ENCODE measurements around the gene PCTP. TPM values are rescaled to one million over a fixed set of nuclear protein-coding genes. Genes with fewer than 3 reads are reported as not detected.

PCTP gene
- total RNA-seq, 6 donors from 2014 or later: 13.6 to 28.3 (median 21.9) TPM

GRCh38 chr17:55769625-55770000 is 18.8 kb downstream of the PCTP start:
- peak in 1 of 2 donors; percentile 29 for DNase-seq
- Histone ChIP-seq H3K4me1 (peaks cover 11 to 15% (median 12%) of the 10 kb centered on the region in 4 donors), H3K4me3 (no peak overlapping the region), H3K27ac (peak overlapping the region in 3 of 4 donors; percentile 36 to 68 (median 43)), H3K9me3 (no peaks in the 10 kb centered on the region), H3K27me3 (no peaks in the 10 kb centered on the region), H3K36me3 (peaks cover 7 to 56% (median 25%) of the 10 kb centered on the region in 4 donors)
- no peak for TF ChIP-seq POLR2A (IDR thresholded peaks at IDR 0.05)
- TF ChIP-seq, protein P1, sequence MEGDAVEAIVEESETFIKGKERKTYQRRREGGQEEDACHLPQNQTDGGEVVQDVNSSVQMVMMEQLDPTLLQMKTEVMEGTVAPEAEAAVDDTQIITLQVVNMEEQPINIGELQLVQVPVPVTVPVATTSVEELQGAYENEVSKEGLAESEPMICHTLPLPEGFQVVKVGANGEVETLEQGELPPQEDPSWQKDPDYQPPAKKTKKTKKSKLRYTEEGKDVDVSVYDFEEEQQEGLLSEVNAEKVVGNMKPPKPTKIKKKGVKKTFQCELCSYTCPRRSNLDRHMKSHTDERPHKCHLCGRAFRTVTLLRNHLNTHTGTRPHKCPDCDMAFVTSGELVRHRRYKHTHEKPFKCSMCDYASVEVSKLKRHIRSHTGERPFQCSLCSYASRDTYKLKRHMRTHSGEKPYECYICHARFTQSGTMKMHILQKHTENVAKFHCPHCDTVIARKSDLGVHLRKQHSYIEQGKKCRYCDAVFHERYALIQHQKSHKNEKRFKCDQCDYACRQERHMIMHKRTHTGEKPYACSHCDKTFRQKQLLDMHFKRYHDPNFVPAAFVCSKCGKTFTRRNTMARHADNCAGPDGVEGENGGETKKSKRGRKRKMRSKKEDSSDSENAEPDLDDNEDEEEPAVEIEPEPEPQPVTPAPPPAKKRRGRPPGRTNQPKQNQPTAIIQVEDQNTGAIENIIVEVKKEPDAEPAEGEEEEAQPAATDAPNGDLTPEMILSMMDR (IDR thresholded peaks at IDR 0.05): no peak
- TF ChIP-seq EP300 (IDR thresholded peaks at IDR 0.05): no peak
- no peak for TF ChIP-seq POLR2AphosphoS5 (IDR thresholded peaks at IDR 0.05)
- ATAC-seq (ENCODE audit: low FRiP score in 2 of 2): peak in 1 of 2 donors; percentile 70
- WGBS, 2 donors: 69 to 73% methylated on average over 6 of the region's 6 CpGs

GRCh38 chr17:55770196-55770870 is 19.5 kb downstream of the PCTP start:
- no peak overlapping the region for H3K4me3 ChIP-seq
- H3K9me3 ChIP-seq: no peaks in the 10 kb centered on the region
- DNase-seq (no peak), ATAC-seq (ENCODE audit: low FRiP score in 2 of 2) (peak in 1 of 2 donors; percentile 78)
- WGBS, 2 donors: 47 to 50% methylated on average over 4 of the region's 4 CpGs
- peaks cover 7 to 63% (median 31%) of the 10 kb centered on the region in 4 donors for H3K36me3 ChIP-seq
- peaks cover 7 to 12% (median 10%) of the 10 kb centered on the region in 4 donors for H3K4me1 ChIP-seq
- H3K27ac ChIP-seq: peak overlapping the region in 2 of 4 donors; percentile 43 to 68
- H3K27me3 ChIP-seq: no peaks in the 10 kb centered on the region
- TF ChIP-seq, protein P1 (IDR thresholded peaks at IDR 0.05): peak; percentile 34 to 69 (median 58)
- TF ChIP-seq EP300 (IDR thresholded peaks at IDR 0.05): no peak
- TF ChIP-seq POLR2A (IDR thresholded peaks at IDR 0.05): no peak
- no peak for TF ChIP-seq POLR2AphosphoS5 (IDR thresholded peaks at IDR 0.05)

GRCh38 chr17:55772086-55772485 is 21.2 kb downstream of the PCTP start:
- peaks cover 7 to 12% (median 10%) of the 10 kb centered on the region in 4 donors for H3K4me1 ChIP-seq
- H3K4me3 ChIP-seq: no peak overlapping the region
- no peak for ATAC-seq (ENCODE audit: low FRiP score in 2 of 2)
- H3K9me3 ChIP-seq: no peaks in the 10 kb centered on the region
- H3K27me3 ChIP-seq: no peaks in the 10 kb centered on the region
- no peak for DNase-seq
- peaks cover 7 to 81% (median 47%) of the 10 kb centered on the region in 4 donors for H3K36me3 ChIP-seq
- no peak overlapping the region for H3K27ac ChIP-seq
- TF ChIP-seq, protein P1 (IDR thresholded peaks at IDR 0.05): no peak
- TF ChIP-seq POLR2A (IDR thresholded peaks at IDR 0.05): no peak
- no peak for TF ChIP-seq POLR2AphosphoS5 (IDR thresholded peaks at IDR 0.05)
- no peak for TF ChIP-seq EP300 (IDR thresholded peaks at IDR 0.05)
- WGBS, 2 donors: 95 to 96% methylated on average over 7 of the region's 7 CpGs

GRCh38 chr17:55773671-55774070 is 22.8 kb downstream of the PCTP start:
- Histone ChIP-seq H3K27me3 (no peaks in the 10 kb centered on the region), H3K4me3 (no peak overlapping the region), H3K9me3 (no peaks in the 10 kb centered on the region), H3K27ac (no peak overlapping the region), H3K36me3 (peaks cover 7 to 83% (median 48%) of the 10 kb centered on the region in 4 donors), H3K4me1 (peaks cover 7 to 13% (median 11%) of the 10 kb centered on the region in 4 donors)
- peak in 1 of 2 donors; percentile 28 for DNase-seq
- TF ChIP-seq POLR2AphosphoS5 (IDR thresholded peaks at IDR 0.05) (no peak), POLR2A (IDR thresholded peaks at IDR 0.05) (no peak), EP300 (IDR thresholded peaks at IDR 0.05) (no peak)
- TF ChIP-seq, protein P1 (IDR thresholded peaks at IDR 0.05): no peak
- no peak for ATAC-seq (ENCODE audit: low FRiP score in 2 of 2)
- WGBS, 2 donors: 89% methylated on average over 13 of the region's 13 CpGs

All from upper lobe of left lung (tissue), 6 donors.